ENCODE data around the gene MT1E. TPM values are rescaled to one million over a fixed set of nuclear protein-coding genes. Genes with fewer than 3 reads are reported as not detected.

The MT1E gene
- total and polyA plus RNA-seq, 7 donors: 82.0 to 813 (median 173) TPM

DNA sequence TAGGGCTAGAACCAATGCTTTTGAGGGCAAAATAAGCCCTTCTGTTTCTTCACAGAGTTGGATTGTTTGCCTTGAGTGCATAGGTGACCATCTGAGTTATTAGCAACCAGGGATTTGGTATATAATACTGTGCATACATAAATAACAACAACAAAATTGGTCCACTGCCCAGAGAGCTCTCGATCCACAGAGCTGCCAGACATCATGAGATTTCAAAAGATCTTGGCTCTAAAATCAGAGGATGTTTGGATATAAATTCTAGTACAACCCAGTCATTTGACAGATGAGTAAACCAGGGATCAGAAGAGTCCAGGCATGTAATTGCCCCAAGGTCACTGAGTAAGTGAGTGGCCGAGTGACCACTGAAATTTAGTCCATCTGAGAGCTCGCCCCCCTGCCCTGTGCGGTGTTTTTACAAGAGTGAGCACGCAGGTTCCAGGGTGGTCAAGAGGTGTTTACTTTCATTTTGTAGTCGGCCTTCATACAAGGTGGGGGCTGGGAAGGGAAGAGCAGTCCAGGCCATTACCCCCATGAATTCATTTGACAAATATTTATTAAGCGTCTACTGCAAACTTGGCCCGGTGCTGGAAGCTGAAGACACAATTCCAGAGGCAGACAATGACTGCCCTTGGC is 19.0 kb upstream of the MT1E start:
- peak overlapping the region; percentile 86 to 93 (median 89) for H3K27ac ChIP-seq
- H3K4me1 ChIP-seq: peaks cover 0 to 44% (median 44%) of the 10 kb centered on the region in 4 donors
- TF ChIP-seq, protein P1, sequence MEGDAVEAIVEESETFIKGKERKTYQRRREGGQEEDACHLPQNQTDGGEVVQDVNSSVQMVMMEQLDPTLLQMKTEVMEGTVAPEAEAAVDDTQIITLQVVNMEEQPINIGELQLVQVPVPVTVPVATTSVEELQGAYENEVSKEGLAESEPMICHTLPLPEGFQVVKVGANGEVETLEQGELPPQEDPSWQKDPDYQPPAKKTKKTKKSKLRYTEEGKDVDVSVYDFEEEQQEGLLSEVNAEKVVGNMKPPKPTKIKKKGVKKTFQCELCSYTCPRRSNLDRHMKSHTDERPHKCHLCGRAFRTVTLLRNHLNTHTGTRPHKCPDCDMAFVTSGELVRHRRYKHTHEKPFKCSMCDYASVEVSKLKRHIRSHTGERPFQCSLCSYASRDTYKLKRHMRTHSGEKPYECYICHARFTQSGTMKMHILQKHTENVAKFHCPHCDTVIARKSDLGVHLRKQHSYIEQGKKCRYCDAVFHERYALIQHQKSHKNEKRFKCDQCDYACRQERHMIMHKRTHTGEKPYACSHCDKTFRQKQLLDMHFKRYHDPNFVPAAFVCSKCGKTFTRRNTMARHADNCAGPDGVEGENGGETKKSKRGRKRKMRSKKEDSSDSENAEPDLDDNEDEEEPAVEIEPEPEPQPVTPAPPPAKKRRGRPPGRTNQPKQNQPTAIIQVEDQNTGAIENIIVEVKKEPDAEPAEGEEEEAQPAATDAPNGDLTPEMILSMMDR (IDR thresholded peaks at IDR 0.05): no peak
- peak in 2 of 4 donors; percentile 34 to 44 for TF ChIP-seq POLR2AphosphoS5 (IDR thresholded peaks at IDR 0.05)
- DNase-seq: no peak
- no peaks in the 10 kb centered on the region for H3K9me3 ChIP-seq
- H3K36me3 ChIP-seq: no peaks in the 10 kb centered on the region
- 71 to 82% methylated on average over 8 of the region's 8 CpGs for WGBS, 2 donors
- no peak overlapping the region for H3K4me3 ChIP-seq
- no peaks in the 10 kb centered on the region for H3K27me3 ChIP-seq
- intact Hi-C loops (cut with DNase I): loop anchor here (5.0 to 10.0 kb wide), 3 partner anchors 36 to 328 kb away; partner anchors contain the start of genes AMFR and HERPUD1

DNA sequence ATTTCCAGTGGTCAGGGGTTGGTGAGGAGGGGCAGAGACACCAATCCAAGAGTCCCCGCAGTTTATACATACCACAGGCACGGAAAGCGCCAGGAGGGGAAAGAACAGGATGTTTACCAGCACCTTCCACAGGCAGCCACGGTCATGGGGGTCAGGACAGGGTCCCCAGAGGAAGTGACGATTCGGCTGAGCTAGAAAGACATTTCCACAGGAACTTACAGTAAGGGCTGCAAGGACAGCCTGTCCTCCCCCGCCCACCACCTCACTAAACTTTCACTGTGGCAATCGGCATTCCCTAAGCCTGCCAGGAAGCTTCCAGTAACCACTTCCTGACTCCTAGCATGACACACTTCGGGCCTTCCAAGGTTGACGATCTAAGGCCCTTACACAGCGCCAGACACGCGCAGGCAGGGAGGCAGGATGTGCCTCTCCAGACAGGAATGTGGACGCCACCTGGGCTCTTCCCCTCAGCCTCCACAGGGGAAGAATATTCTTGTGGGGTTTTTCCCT is 18.4 kb upstream of the MT1E start:
- no peak overlapping the region for H3K4me3 ChIP-seq
- 67 to 82% methylated on average over 14 of the region's 14 CpGs for WGBS, 2 donors
- no peaks in the 10 kb centered on the region for H3K36me3 ChIP-seq
- intact Hi-C loops (cut with DNase I): loop anchor here (5.0 to 10.0 kb wide), 3 partner anchors 35 to 328 kb away; partner anchors contain the start of genes AMFR and HERPUD1
- H3K27me3 ChIP-seq: no peaks in the 10 kb centered on the region
- TF ChIP-seq POLR2AphosphoS5 (IDR thresholded peaks at IDR 0.05) (peak; percentile 78 to 97 (median 86)), POLR2A (IDR thresholded peaks at IDR 0.05) (no peak), EP300 (IDR thresholded peaks at IDR 0.05) (peak; percentile 76 to 96 (median 90))
- H3K4me1 ChIP-seq: peaks cover 0 to 44% (median 44%) of the 10 kb centered on the region in 4 donors
- no peaks in the 10 kb centered on the region for H3K9me3 ChIP-seq
- DNase-seq: peak; percentile 95
- H3K27ac ChIP-seq: peak overlapping the region; percentile 86 to 93 (median 89)

DNA sequence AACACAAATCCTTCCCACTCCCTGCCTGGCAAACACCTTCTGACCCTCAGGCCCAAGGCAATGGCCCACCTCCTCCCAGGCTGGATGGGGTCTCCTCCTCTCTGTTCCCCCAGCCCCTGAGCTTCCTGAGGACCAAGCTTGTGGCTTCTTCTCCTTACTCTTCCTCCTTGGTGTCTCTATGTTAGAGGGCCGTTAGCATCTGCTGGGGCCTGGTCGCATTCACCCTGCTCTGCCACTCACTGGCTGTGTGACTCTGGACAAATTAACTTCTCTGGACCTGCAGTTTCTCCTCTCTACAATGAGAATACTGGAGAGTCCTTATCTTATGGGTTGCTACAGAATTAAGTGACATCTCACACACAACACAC is 17.9 kb upstream of the MT1E start:
- 73 to 80% methylated on average over 2 of the region's 2 CpGs for WGBS, 2 donors
- Histone ChIP-seq H3K4me3 (peak overlapping the region in 3 of 4 donors; percentile 47 to 62 (median 59)), H3K27me3 (no peaks in the 10 kb centered on the region), H3K4me1 (peaks cover 0 to 44% (median 44%) of the 10 kb centered on the region in 4 donors), H3K9me3 (no peaks in the 10 kb centered on the region), H3K36me3 (no peaks in the 10 kb centered on the region), H3K27ac (peak overlapping the region; percentile 86 to 93 (median 89))
- intact Hi-C loops (cut with DNase I): loop anchor here (1.0 to 10.0 kb wide), 5 partner anchors 18 to 327 kb away; partner anchors contain the start of genes AMFR, HERPUD1, MT1E and MT1X
- TF ChIP-seq POLR2AphosphoS5 (IDR thresholded peaks at IDR 0.05): no peak
- TF ChIP-seq, protein P1 (IDR thresholded peaks at IDR 0.05): no peak
- TF ChIP-seq EP300 (IDR thresholded peaks at IDR 0.05): no peak
- TF ChIP-seq POLR2A (IDR thresholded peaks at IDR 0.05): no peak
- no peak for DNase-seq

DNA sequence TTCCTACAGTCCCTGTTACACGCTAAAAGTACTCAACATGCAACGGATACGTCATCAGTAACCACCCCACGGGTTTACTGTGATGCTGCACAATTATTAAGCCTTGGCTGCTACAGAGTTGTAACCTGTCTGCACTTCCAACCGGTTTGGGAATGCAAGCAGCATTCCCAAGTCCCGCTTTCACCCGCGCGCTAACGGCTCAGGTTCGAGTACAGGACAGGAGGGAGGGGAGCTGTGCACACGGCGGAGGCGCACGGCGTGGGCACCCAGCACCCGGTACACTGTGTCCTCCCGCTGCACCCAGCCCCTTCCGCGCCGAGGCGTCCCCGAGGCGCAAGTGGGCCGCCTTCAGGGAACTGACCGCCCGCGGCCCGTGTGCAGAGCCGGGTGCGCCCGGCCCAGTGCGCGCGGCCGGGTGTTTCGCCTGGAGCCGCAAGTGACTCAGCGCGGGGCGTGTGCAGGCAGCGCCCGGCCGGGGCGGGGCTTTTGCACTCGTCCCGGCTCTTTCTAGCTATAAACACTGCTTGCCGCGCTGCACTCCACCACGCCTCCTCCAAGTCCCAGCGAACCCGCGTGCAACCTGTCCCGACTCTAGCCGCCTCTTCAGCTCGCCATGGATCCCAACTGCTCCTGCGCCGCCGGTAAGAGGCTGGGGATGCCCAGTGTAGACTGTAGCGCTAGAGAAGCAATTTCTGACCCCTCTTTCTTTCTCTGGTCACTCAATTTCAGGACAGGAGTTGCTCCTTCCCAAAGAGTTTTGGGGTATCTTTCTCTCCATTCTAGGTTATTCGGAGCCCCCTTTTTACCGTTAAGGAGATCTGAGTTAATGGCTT is 17.3 kb upstream of the MT1E start, which contains the start of gene MT2A:
Gene MT2A (plus strand): TSS at position 542 of the 833 bp plus-strand sequence. CDS start 72 bp downstream, at position 614.
- Histone ChIP-seq H3K27me3 (no peaks in the 10 kb centered on the region), H3K4me3 (peak within 1 kb of the TSS; percentile 47 to 62 (median 54)), H3K9me3 (no peaks in the 10 kb centered on the region), H3K27ac (peak within 1 kb of the TSS; percentile 86 to 93 (median 89)), H3K36me3 (no peaks in the 10 kb centered on the region), H3K4me1 (peaks cover 0 to 44% (median 44%) of the 10 kb centered on the region in 4 donors)
- DNase-seq: peak; percentile 98
- intact Hi-C loops (cut with DNase I): loop anchor here (1.0 to 10.0 kb wide), 5 partner anchors 17 to 327 kb away; partner anchors contain the start of genes AMFR, HERPUD1, MT1E and MT1X
- 5 to 9% methylated on average over 62 of the region's 62 CpGs for WGBS, 2 donors
- peak; percentile 95 to 97 (median 96) for TF ChIP-seq POLR2AphosphoS5 (IDR thresholded peaks at IDR 0.05)
- TF ChIP-seq POLR2A (IDR thresholded peaks at IDR 0.05): peak; percentile 67 to 88
- TF ChIP-seq EP300 (IDR thresholded peaks at IDR 0.05): peak; percentile 5 to 87 (median 40)
- TF ChIP-seq, protein P1 (IDR thresholded peaks at IDR 0.05): no peak
